ENCODE data around the gene SPATA20. TPM values are rescaled to one million over a fixed set of nuclear protein-coding genes. Genes with fewer than 3 reads are reported as not detected.

Gene SPATA20
- total and polyA plus RNA-seq, 12 donors = 12.7 to 246 (median 150) TPM

- TF ChIP-seq, protein P1, sequence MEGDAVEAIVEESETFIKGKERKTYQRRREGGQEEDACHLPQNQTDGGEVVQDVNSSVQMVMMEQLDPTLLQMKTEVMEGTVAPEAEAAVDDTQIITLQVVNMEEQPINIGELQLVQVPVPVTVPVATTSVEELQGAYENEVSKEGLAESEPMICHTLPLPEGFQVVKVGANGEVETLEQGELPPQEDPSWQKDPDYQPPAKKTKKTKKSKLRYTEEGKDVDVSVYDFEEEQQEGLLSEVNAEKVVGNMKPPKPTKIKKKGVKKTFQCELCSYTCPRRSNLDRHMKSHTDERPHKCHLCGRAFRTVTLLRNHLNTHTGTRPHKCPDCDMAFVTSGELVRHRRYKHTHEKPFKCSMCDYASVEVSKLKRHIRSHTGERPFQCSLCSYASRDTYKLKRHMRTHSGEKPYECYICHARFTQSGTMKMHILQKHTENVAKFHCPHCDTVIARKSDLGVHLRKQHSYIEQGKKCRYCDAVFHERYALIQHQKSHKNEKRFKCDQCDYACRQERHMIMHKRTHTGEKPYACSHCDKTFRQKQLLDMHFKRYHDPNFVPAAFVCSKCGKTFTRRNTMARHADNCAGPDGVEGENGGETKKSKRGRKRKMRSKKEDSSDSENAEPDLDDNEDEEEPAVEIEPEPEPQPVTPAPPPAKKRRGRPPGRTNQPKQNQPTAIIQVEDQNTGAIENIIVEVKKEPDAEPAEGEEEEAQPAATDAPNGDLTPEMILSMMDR (IDR thresholded peaks at IDR 0.05) = no peak
- TF ChIP-seq POLR2A (IDR thresholded peaks at IDR 0.05) = no peak
- intact Hi-C loops (cut with DNase I) = no loop called here
- peak overlapping the region in 3 of 5 donors; percentile 84 to 89 (median 88) for H3K27ac ChIP-seq
- DNase-seq = no peak
- H3K4me1 ChIP-seq (replicated peaks in 1 of 2) = peaks cover 35 to 38% of the 10 kb centered on the region in 2 donors
- peak overlapping the region in 1 of 4 donors; percentile 47 for H3K4me3 ChIP-seq
- peaks cover 0 to 7% of the 10 kb centered on the region in 2 donors for H3K36me3 ChIP-seq (replicated peaks in 1 of 2)
- no peaks in the 10 kb centered on the region for H3K27me3 ChIP-seq
- H3K9me3 ChIP-seq (replicated peaks in 1 of 3) = no peaks in the 10 kb centered on the region
- 71 to 85% (median 73%) methylated on average over 7 of the region's 7 CpGs for WGBS, 4 donors
Observed at GRCh38 chr17:50535407-50535806, 11.6 kb upstream of the SPATA20 start.

GRCh38 chr17:50536683-50537646 lies 10.0 kb upstream of the SPATA20 start:
- DNase-seq = no peak
- H3K27me3 ChIP-seq = no peaks in the 10 kb centered on the region
- H3K4me3 ChIP-seq = no peak overlapping the region
- H3K27ac ChIP-seq = no peak overlapping the region
- intact Hi-C loops (cut with DNase I) = no loop called here
- WGBS, 4 donors = 76 to 97% (median 85%) methylated on average over 14 to 45 of the region's 45 CpGs
- peaks cover 42 to 46% of the 10 kb centered on the region in 2 donors for H3K4me1 ChIP-seq (replicated peaks in 1 of 2)
- peaks cover 0 to 7% of the 10 kb centered on the region in 2 donors for H3K36me3 ChIP-seq (replicated peaks in 1 of 2)
- TF ChIP-seq, protein P1 (IDR thresholded peaks at IDR 0.05) = no peak
- no peak for TF ChIP-seq POLR2A (IDR thresholded peaks at IDR 0.05)
- H3K9me3 ChIP-seq (replicated peaks in 1 of 3) = no peaks in the 10 kb centered on the region

DNA sequence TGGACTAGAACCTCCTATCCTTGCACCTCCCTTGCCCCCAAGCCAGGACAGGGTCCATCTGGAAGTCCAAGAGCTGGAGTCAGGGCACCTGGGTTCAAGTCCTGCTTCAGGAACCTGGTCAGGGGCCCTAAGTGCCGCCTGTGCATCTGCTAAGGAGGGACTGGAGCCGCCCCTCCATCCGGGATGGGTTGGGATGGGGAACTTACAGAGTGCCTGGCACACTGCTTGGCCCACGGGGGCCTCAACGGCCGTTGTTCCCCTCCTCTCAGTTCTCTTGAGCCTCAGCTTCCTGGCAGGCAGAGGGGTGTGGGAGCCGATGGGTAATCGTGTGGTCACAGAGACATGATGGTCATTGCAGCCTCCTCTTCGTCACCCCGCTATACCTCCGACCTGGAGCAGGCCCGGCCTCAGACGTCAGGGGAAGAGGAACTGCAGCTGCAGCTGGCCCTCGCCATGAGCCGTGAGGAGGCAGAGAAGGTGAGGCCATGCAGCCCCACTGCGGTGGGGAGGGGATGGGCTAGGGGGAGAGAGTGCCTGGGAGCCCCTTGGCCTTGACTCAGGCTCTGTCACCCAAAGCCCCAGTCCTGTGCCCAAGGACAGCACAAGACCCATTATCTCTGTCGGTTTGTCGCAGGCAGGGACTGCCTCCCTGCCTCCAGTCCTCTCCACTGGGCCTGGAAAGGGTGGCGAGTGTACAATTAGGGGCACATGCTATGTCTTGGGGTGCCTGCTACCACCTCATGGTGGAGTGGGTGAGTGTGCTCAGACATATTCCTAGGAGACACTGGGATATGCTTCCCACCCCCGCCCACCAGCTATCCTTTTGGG lies 9.0 kb upstream of the SPATA20 start:
- Histone ChIP-seq H3K4me3 (no peak overlapping the region), H3K4me1 (replicated peaks in 1 of 2) (peaks cover 43 to 46% of the 10 kb centered on the region in 2 donors), H3K27ac (peak overlapping the region in 1 of 5 donors; percentile 30), H3K9me3 (replicated peaks in 1 of 3) (no peaks in the 10 kb centered on the region), H3K27me3 (no peaks in the 10 kb centered on the region), H3K36me3 (replicated peaks in 1 of 2) (peaks cover 0 to 7% of the 10 kb centered on the region in 2 donors)
- DNase-seq = no peak
- WGBS, 4 donors = 74 to 79% (median 75%) methylated on average over 8 to 20 of the region's 20 CpGs
- intact Hi-C loops (cut with DNase I) = no loop called here
- TF ChIP-seq, protein P1 (IDR thresholded peaks at IDR 0.05) = no peak
- TF ChIP-seq POLR2A (IDR thresholded peaks at IDR 0.05) = no peak

Data from adrenal gland (tissue), 12 donors.